HG02588 (cell line): ENCODE measurements around the gene VGLL1.

Experiments
- ATAC-seq: cut with Tn5 transposase; IDR thresholded peaks from one replicate; pipeline ENCODE4 v1.9.1; 2021; ENCODE audit warnings: mild to moderate bottlenecking, moderate library complexity; ENCODE audit not compliant: unreplicated experiment

VGLL1 gene

DNA sequence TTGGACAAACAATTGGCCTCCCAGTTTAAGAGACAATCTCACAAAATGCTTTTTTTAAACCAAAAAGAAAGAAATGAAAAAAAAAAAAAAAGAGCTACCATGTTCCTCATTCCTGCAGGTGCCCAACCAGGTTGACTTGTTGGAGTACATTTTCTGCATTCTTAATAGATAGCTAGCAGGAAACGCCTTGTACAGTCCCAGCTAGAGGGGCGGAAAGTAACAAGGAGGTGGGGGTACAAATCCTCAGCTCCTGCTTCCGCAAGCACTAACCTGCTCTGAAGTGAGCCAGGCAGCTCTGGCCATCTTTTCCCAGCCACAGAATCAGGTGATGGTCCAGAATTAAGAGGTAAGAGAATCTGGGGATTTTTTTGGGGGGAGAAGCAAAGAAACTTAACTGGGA, at the start of gene VGLL1:
TSS of gene VGLL1 (plus strand) at position 265 of the 400 bp plus-strand sequence. CDS start 3,806 bp downstream, outside the sequence.
- no peak for ATAC-seq

DNA sequence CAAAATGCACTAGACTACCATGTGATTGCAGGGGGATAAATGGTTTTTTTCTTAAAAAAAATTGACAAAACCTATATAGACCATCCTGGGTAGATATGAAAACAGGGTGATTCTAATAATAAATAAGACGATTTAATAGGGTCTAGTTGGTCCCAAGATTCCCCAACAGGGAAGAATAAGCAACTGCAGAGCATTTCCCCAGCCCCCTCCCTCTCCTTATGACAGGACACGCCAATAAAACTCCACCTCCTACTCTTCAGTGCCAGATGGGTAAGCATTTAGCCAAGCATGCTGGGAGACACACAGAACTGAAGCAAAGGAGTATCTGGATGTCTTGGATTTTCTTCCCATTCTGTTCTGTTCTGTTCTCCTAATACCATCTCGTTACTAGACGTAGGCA, 44.4 kb upstream of the VGLL1 start, which contains the start of gene BRS3:
TSS of gene BRS3 (plus strand) at position 301 of the 400 bp plus-strand sequence. CDS start 168 bp downstream, outside the sequence.
- ATAC-seq, result no peak

DNA sequence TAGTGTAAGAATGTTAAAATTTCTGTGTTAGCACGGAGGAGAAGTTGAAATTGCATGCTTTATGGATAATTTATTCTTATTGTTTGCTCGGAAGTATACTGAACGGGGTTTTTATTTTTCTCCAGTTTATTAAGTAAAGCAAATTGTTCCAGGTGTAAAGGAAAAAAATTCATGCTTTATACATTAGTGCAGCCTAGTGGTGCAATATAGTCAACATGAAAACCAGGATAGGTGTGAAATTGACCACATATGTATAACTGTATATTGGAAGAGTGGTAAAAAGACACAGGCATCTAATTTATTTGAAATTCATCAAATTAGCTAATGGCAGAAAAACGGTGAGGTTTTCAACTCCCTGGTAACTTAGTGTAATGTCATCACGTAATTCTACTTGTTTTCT, 43.3 kb upstream of the VGLL1 start:
- no peak for ATAC-seq

DNA sequence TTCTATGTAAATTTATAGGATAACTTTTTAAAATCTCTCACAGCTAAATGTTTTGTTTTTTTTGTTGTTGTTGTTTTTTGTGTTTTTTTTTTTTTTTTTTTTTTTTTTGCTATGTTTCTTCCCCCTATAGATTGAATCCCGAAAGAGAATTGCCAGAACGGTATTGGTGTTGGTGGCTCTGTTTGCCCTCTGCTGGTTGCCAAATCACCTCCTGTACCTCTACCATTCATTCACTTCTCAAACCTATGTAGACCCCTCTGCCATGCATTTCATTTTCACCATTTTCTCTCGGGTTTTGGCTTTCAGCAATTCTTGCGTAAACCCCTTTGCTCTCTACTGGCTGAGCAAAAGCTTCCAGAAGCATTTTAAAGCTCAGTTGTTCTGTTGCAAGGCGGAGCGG, 40.2 kb upstream of the VGLL1 start:
- ATAC-seq, result no peak

- ATAC-seq, result no peak
Observed at GRCh38 chrX:136493011-136493410, 39.0 kb upstream of the VGLL1 start.

DNA sequence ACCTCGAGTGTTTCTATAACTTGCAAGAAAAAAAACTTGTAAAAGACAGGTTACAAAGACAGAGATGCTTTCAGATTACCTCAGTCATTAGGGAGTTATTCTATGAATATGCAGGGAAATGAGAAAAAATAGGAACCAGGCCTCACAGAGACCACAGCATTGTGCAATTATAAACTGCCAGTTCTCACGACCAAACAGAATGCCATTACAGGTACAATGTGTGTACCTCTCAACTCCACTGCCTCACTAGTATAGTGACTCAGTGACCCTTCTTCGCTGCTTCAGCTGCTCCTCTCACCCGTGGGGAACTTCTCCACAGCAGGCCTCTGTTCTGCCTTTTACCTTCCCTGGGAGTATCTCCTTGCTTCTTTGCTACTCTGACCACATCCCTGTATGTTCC, 37.0 kb upstream of the VGLL1 start:
- ATAC-seq, result no peak

DNA sequence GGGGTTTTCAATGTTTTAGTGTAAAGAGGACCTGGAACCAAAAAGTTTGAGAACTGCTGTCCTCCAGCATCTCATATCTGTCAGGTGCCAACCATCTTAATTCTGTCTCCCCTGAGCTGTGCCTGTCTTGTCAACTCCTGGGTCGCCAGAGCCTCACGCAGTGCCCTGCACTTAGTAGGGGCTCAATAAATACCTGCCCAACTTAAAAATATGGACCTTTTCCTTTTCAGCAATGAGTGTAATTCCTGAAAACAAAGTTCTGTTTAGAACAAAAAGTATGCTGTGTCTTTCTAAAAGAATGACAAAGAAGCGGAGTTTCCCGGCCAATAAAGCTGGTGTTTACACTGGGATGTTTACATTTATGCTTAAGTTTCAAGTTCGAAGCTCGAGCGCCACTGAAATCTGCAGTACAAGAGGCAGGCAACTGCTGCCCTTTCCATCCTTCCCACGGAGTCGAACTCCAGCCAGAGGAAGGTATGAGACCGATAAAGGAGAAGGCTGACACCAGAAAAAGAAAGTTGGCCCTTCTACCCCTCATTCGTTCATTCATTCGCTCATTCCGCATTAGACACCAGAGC, 35.7 kb upstream of the VGLL1 start:
- ATAC-seq, result no peak

GRCh38 chrX:136496764-136497555, 35.1 kb upstream of the VGLL1 start:
- peak; percentile 85 for ATAC-seq

DNA sequence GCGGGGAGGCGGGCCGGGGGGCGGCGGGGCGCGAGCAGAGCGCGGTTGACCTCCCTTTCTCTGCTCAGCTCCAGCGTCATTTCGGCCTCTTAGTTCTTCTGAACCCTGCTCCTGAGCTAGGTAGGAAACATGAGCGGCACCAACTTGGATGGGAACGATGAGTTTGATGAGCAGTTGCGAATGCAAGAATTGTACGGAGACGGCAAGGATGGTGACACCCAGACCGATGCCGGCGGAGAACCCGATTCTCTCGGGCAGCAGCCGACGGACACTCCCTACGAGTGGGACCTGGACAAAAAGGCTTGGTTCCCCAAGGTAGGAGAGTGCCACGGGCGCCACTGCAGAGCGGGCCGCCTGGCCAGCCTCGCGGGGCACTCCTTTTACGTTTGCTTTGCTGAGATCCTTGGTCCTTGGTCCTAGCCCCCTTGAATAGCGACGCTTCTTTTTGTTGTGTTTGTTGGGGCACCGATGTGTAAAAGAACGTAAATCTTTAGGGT, 34.4 kb upstream of the VGLL1 start, which contains the start of gene HTATSF1:
TSS of gene HTATSF1 (plus strand) at position 37 of the 497 bp plus-strand sequence. CDS start at position 130, 93 bp downstream.
- ATAC-seq, result no peak

DNA sequence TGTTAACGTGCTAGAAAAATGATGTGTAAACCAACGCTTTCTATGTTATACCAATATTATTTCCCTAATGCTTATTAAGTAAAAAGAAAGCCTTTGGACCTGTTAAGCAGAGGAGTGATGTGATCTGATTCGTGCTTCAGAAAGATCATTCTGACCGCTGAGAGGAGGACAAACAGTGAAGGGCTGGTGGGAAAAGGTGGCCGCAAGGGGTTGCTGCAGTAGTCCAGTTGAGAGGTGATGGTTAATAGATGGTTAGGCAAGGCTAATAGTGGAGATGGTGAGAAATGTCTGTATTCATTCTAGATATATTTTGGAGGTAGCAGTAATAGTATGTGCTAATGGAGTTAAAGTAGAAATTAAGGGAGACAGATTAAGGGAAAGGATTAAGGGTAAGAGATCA, 12.9 kb upstream of the VGLL1 start:
- ATAC-seq, result no peak

- ATAC-seq, result no peak
Observed at GRCh38 chrX:136523770-136524169, 8.2 kb upstream of the VGLL1 start.

- ATAC-seq, result no peak
Observed at GRCh38 chrX:136525738-136526606, 6.0 kb upstream of the VGLL1 start.

DNA sequence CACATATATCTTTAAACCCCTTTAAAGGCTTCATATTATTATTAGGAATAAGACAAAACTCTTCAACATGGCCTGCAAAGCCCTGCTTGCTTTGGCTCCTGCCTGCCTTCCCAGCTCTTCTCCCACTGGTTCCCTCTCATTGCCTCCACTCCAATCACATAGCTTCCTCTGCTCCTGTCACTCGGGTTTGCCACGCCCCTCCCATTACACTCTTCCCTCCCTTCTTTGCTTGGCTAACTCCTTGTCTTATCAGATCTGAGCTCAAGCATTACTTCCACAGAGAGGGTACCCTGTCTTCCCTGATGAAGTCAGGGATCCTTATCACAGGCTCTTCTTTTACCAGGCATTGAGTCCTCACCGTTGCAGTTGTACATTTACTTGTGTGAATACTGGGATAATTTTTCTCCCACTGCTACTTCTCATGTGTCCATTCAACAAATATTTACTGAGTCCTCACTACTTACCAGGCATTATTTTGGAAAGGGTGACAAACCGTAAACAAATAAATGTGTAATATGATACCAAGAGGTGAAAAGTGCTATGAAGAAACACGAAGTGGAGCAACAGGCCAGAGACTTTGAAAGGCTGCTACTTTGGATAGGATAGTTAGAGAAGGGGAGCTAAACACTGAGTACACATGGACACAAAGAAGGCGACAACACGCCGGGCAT, 3.2 kb upstream of the VGLL1 start:
- ATAC-seq, result no peak

GRCh38 chrX:136529795-136530194, 2.2 kb upstream of the VGLL1 start:
- no peak for ATAC-seq

GRCh38 chrX:136534131-136534530, 2.1 kb downstream of the VGLL1 start:
- ATAC-seq, result no peak

DNA sequence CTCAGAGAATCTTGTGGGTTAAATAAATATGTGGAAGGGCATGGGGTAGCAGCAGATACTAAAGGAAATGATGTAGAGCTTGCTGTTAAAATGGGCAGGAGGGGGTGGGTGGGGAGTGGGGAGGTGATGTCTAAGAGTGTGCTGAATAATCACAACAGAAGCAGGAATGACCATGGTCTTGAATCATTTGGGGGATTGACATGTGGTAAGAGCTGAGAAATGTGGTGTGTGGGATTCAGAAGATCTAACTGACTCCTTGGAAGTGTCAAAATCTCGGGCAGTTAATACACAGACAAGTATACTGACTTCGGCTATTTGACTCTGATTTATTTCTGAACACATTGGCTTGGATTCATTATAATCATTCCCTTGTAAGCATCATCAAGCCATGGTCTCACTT, 6.8 kb downstream of the VGLL1 start:
- no peak for ATAC-seq

DNA sequence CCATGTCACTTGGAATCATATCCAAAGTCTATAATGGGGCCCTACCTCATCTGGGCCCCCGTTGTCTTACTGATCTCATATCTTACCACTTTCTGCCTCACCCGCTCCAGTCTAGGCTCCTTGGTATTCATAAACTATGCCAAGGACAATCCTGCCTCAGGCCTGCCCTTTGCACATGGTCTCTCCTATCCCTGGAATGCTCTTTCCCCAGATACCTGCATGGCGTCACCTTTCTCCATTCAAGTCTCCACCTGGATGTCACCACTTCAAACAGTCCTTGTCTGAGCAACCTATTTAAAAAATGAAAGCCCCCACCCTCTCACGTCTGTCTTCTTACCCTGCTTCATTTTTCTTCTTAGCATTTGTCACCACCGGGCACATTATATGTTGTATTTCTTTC, 8.2 kb downstream of the VGLL1 start:
- ATAC-seq, result no peak

GRCh38 chrX:136541294-136541693, 9.3 kb downstream of the VGLL1 start:
- ATAC-seq, result no peak

DNA sequence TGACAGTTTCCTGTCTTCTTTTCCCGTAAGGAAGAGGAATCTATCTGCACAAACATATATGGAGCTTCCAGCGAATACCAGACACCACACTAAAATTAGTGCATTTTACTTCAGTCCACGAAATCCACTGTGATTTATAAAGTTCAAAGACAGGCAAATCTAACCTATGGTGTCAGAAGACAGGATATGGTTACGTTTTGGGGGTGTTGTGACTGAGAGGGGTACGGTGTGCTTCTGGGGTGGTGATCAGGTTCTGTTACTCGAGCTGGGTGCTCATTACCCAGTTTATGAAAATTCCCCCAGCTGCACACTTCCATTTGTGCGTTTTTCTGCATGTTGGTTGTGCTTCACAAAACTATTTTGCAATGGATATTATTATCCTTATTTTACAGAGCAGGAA, 10.3 kb downstream of the VGLL1 start:
- ATAC-seq, result no peak

- no peak for ATAC-seq
Observed at GRCh38 chrX:136546371-136546781, 14.4 kb downstream of the VGLL1 start.

- ATAC-seq, result no peak
Observed at GRCh38 chrX:136549226-136549625, 17.2 kb downstream of the VGLL1 start.
